ENCODE results near the gene TMEM87B. TPM values are rescaled to one million over a fixed set of nuclear protein-coding genes. Genes with fewer than 3 reads are reported as not detected.
A peak's percentile ranks its signal among the peaks of the same experiment; 100 is the strongest.

The TMEM87B gene
- total and polyA plus RNA-seq, 2 donors (not counting 1 experiment from before 2014, with no cell fraction given), result 30.5 to 31.5 TPM

- Histone ChIP-seq H4K20me1 (ENCODE audit: control insufficient read depth, extremely low read depth, insufficient read depth, low read length) (no peaks in the 10 kb centered on the region), H3K4me2 (ENCODE audit: extremely low read depth, insufficient read depth, low read length) (no peak overlapping the region), H3K9me3 (ENCODE audit: control insufficient read depth, insufficient read depth, low read depth, low read length) (no peaks in the 10 kb centered on the region), H3K27me3 (ENCODE audit: control insufficient read depth, insufficient read depth, low read length) (no peaks in the 10 kb centered on the region), H3K36me3 (ENCODE audit: control insufficient read depth, insufficient read depth, low read length) (peaks cover 2% of the 10 kb centered on the region), H3K4me1 (ENCODE audit: control insufficient read depth, extremely low read depth, insufficient read depth, low read length) (peaks cover 2% of the 10 kb centered on the region), H3K4me3 (replicated peaks in 1 of 4; ENCODE audit: control extremely low read depth in 1 of 4, insufficient read depth in 1 of 4, low read depth in 3 of 4, low read length in 4 of 4) (no peak overlapping the region), H3K27ac (ENCODE audit: insufficient read depth, low read length) (no peak overlapping the region), H2AFZ (ENCODE audit: low read length) (no peak overlapping the region), H3K9ac (ENCODE audit: insufficient read depth, low read length) (no peak overlapping the region), H3K79me2 (ENCODE audit: control insufficient read depth, insufficient read depth, low read length) (no peaks in the 10 kb centered on the region)
- TF ChIP-seq EZH2 (IDR thresholded peaks at IDR 0.05; ENCODE audit: low read length, missing control alignments) (no peak), CTCF (conservative IDR thresholded peaks at IDR 0.05 in 1 of 2, IDR thresholded peaks at IDR 0.05 in 1 of 2; ENCODE audit: low read depth in 1 of 2, low read length in 2 of 2) (no peak)
- no peak for DNase-seq (ENCODE audit: low read depth in 2 of 2)
These were observed 100.5 kb downstream of the TMEM87B start for GRCh38 chr2:112155331-112156151.

- TF ChIP-seq CTCF (conservative IDR thresholded peaks at IDR 0.05 in 1 of 2, IDR thresholded peaks at IDR 0.05 in 1 of 2; ENCODE audit: low read depth in 1 of 2, low read length in 2 of 2) (no peak), EZH2 (IDR thresholded peaks at IDR 0.05; ENCODE audit: low read length, missing control alignments) (no peak)
- Histone ChIP-seq H4K20me1 (ENCODE audit: control insufficient read depth, extremely low read depth, insufficient read depth, low read length) (no peaks in the 10 kb centered on the region), H3K4me2 (ENCODE audit: extremely low read depth, insufficient read depth, low read length) (no peak overlapping the region), H3K27me3 (ENCODE audit: control insufficient read depth, insufficient read depth, low read length) (no peaks in the 10 kb centered on the region), H3K79me2 (ENCODE audit: control insufficient read depth, insufficient read depth, low read length) (no peaks in the 10 kb centered on the region), H3K27ac (ENCODE audit: insufficient read depth, low read length) (no peak overlapping the region), H2AFZ (ENCODE audit: low read length) (no peak overlapping the region), H3K4me3 (replicated peaks in 1 of 4; ENCODE audit: control extremely low read depth in 1 of 4, insufficient read depth in 1 of 4, low read depth in 3 of 4, low read length in 4 of 4) (no peak overlapping the region), H3K9me3 (ENCODE audit: control insufficient read depth, insufficient read depth, low read depth, low read length) (no peaks in the 10 kb centered on the region), H3K4me1 (ENCODE audit: control insufficient read depth, extremely low read depth, insufficient read depth, low read length) (no peaks in the 10 kb centered on the region), H3K9ac (ENCODE audit: insufficient read depth, low read length) (no peak overlapping the region), H3K36me3 (ENCODE audit: control insufficient read depth, insufficient read depth, low read length) (peaks cover 2% of the 10 kb centered on the region)
- DNase-seq (ENCODE audit: low read depth in 2 of 2), result peak; percentile 10 to 73
These were observed 101.3 kb downstream of the TMEM87B start for GRCh38 chr2:112156152-112156986.

GRCh38 chr2:112157472-112157871 lies 102.4 kb downstream of the TMEM87B start:
- no peak for DNase-seq (ENCODE audit: low read depth in 2 of 2)
- Histone ChIP-seq H2AFZ (ENCODE audit: low read length) (no peak overlapping the region), H3K4me1 (ENCODE audit: control insufficient read depth, extremely low read depth, insufficient read depth, low read length) (no peaks in the 10 kb centered on the region), H4K20me1 (ENCODE audit: control insufficient read depth, extremely low read depth, insufficient read depth, low read length) (no peaks in the 10 kb centered on the region), H3K9ac (ENCODE audit: insufficient read depth, low read length) (no peak overlapping the region), H3K9me3 (ENCODE audit: control insufficient read depth, insufficient read depth, low read depth, low read length) (no peaks in the 10 kb centered on the region), H3K79me2 (ENCODE audit: control insufficient read depth, insufficient read depth, low read length) (no peaks in the 10 kb centered on the region), H3K4me2 (ENCODE audit: extremely low read depth, insufficient read depth, low read length) (no peak overlapping the region), H3K27me3 (ENCODE audit: control insufficient read depth, insufficient read depth, low read length) (no peaks in the 10 kb centered on the region), H3K4me3 (replicated peaks in 1 of 4; ENCODE audit: control extremely low read depth in 1 of 4, insufficient read depth in 1 of 4, low read depth in 3 of 4, low read length in 4 of 4) (no peak overlapping the region), H3K36me3 (ENCODE audit: control insufficient read depth, insufficient read depth, low read length) (peaks cover 2% of the 10 kb centered on the region), H3K27ac (ENCODE audit: insufficient read depth, low read length) (no peak overlapping the region)
- TF ChIP-seq EZH2 (IDR thresholded peaks at IDR 0.05; ENCODE audit: low read length, missing control alignments) (no peak), CTCF (conservative IDR thresholded peaks at IDR 0.05 in 1 of 2, IDR thresholded peaks at IDR 0.05 in 1 of 2; ENCODE audit: low read depth in 1 of 2, low read length in 2 of 2) (no peak)

All from fibroblast of lung (primary cell).